BE2C (cell line): ENCODE results near the gene TBX6. TPM values are rescaled to one million over a fixed set of nuclear protein-coding genes. Genes with fewer than 3 reads are reported as not detected.

Experiments
- DNase-seq: peaks from one replicate; pipeline ENCODE4 v3.0.0-alpha.2; 2020
- H3K27me3 ChIP-seq: fragments of 250-450 bp; sonication (Bioruptor Pico); 2 replicates; pipeline ENCODE4 v1.5.1; 2020; ENCODE audit warnings: mild to moderate bottlenecking
- H3K36me3 ChIP-seq: fragments of 250-450 bp; sonication (Bioruptor Pico); 2 replicates; pipeline ENCODE4 v1.5.1; 2020; ENCODE audit warnings: mild to moderate bottlenecking
- H3K4me1 ChIP-seq: fragments of 250-450 bp; sonication (Bioruptor Pico); 2 replicates; pipeline ENCODE4 v1.5.1; 2020
- H3K4me3 ChIP-seq: 2 replicates; pipeline ENCODE4 v1.5.1; 2011; ENCODE audit warnings: low read depth, low read length
- H3K9me3 ChIP-seq: fragments of 250-450 bp; sonication (Bioruptor Pico); 2 replicates; pipeline ENCODE4 v1.5.1; 2020
- CTCF ChIP-seq: IDR thresholded peaks from 2 replicates; pipeline ENCODE4 v1.5.1; 2012; ENCODE audit warnings: mild to moderate bottlenecking, low read depth, low read length
- polyA plus RNA-seq: library from polyadenylated mRNA; unstranded; fragments of >200 nt; gene quantifications from one replicate; pipeline ENCODE4 v1.2.1, GENCODE V29; 2012; ENCODE audit warnings: low read depth, missing spikeins; ENCODE audit not compliant: insufficient read length, insufficient read depth

The TBX6 gene
- polyA plus RNA-seq, result 2.1 TPM

- peaks cover 4% of the 10 kb centered on the region for H3K36me3 ChIP-seq
- H3K27me3 ChIP-seq, result no peaks in the 10 kb centered on the region
- H3K4me3 ChIP-seq, result peak within 1 kb of the TSS; percentile 87
- peak; percentile 97 for DNase-seq
- peaks cover 9% of the 10 kb centered on the region for H3K4me1 ChIP-seq
- peak; percentile 66 for TF ChIP-seq CTCF
- peaks cover 4% of the 10 kb centered on the region; the same call in 1 of the 2 replicates for H3K9me3 ChIP-seq
Measured at GRCh38 chr16:30091474-30092372, at the start of gene TBX6. TBX6 (minus strand) TSS chr16:30091924; CDS start chr16:30091193, 731 bp downstream.

DNA sequence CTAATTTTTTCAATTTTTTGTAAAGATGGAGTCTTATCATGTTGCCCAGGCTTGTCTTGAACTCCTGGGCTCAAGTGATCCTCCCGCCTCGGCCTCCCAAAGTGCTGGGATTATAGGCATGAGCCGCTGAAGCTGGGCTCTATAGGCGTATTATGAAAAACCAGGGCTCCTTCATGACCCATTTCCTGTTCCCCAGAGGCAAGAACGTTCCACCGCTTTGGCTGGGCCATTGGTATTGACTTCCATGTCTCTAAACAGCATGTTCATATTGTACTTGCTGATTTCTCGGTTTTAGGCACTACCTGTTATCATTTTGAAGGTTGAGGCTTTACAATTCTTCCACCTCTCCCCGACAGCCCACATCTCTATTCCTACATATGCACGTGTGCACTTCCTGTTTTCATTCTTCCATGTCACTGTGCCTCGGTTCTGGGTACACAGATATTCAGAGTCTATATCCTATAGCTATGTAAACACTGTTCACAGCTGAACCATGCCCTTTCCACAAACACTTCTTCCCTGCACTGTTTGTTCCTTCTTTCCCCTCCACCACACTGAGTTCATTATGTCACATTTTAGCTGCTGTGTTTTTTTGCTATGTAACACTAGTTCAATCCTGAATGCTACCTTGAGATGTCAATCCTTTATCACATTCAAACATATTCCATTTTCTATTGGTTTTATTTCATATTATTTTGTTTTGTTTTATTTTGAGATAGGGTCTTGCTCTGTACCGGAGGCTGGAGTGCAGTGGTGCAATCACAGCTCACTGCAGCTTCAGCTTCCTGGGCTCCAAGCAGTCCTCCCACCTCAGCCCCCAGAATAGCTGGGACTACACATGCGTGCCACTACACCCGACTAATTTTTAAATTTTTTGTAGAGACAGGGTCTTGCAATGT, 48.1 kb upstream of the TBX6 start:
- H3K36me3 ChIP-seq, result no peaks in the 10 kb centered on the region
- no peaks in the 10 kb centered on the region for H3K4me1 ChIP-seq
- H3K4me3 ChIP-seq, result no peak overlapping the region
- H3K9me3 ChIP-seq, result no peaks in the 10 kb centered on the region
- DNase-seq, result no peak
- no peaks in the 10 kb centered on the region for H3K27me3 ChIP-seq
- TF ChIP-seq CTCF, result no peak

DNA sequence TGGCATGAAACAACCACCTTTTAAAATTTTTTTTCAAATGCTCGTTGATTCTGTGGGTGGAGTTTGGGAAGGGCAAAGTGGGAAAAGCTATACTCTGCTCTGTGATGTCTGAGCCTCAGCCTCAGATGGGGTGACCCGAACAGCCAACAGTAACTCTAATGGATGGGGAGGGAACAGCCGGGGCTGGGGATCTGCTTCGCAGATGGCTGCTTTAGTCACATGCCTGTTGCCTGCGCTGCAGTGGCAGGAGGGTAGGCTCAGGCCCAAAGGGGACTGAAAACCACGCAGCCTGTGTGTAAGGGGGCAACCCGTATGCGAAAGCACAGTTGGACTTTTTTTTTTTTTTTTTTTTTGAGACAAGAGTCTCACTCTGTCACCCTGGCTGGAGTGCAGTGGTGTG, 46.2 kb upstream of the TBX6 start:
- Histone ChIP-seq H3K4me3 (no peak overlapping the region), H3K36me3 (no peaks in the 10 kb centered on the region), H3K4me1 (no peaks in the 10 kb centered on the region), H3K27me3 (no peaks in the 10 kb centered on the region), H3K9me3 (no peaks in the 10 kb centered on the region)
- no peak for DNase-seq
- no peak for TF ChIP-seq CTCF

- no peaks in the 10 kb centered on the region for H3K27me3 ChIP-seq
- H3K4me1 ChIP-seq, result no peaks in the 10 kb centered on the region
- H3K4me3 ChIP-seq, result no peak overlapping the region
- H3K36me3 ChIP-seq, result no peaks in the 10 kb centered on the region
- no peaks in the 10 kb centered on the region for H3K9me3 ChIP-seq
- no peak for DNase-seq
- TF ChIP-seq CTCF, result no peak
Measured at GRCh38 chr16:30136971-30137605, 45.4 kb upstream of the TBX6 start.

DNA sequence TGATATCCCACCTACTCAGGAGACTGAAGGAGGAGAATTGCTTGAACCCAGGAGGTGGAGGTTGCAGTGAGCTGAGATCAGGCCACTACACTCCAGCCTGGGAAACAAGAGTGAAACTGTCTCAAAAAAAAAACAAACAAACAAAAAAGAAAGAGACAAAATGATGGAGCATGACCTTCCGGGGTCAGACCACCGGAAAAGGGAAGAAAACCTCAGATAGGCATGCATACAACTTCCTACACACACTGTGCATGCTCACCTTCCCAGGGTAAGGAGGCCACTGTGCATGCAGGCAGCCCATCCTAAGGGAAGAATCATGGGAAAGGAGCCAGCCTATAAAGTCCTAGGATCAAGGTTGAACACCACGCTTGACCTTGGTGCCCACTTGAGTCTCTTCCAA, 40.9 kb upstream of the TBX6 start:
- H3K4me3 ChIP-seq, result no peak overlapping the region
- no peaks in the 10 kb centered on the region for H3K4me1 ChIP-seq
- H3K9me3 ChIP-seq, result no peaks in the 10 kb centered on the region
- DNase-seq, result no peak
- H3K27me3 ChIP-seq, result no peaks in the 10 kb centered on the region
- TF ChIP-seq CTCF, result no peak
- H3K36me3 ChIP-seq, result no peaks in the 10 kb centered on the region
